Panc1 (cell line): Measurements from ENCODE around the gene NCOA5.

Experiments
- CTCF ChIP-seq: fragments of 450-650 bp; IDR thresholded peaks from 2 replicates; pipeline ENCODE4 v1.5.1; 2017; ENCODE audit warnings: mild to moderate bottlenecking
- POLR2AphosphoS5 ChIP-seq: IDR thresholded peaks from 2 replicates; pipeline ENCODE4 v1.6.1; 2012; ENCODE audit warnings: mild to moderate bottlenecking, low read depth, low read length, moderate library complexity
- SIN3A ChIP-seq: IDR thresholded peaks from 2 replicates; pipeline ENCODE4 v1.6.1; 2012; ENCODE audit warnings: low read depth, mild to moderate bottlenecking, low read length, moderate library complexity, borderline replicate concordance; ENCODE audit not compliant: insufficient read depth

- no peak for TF ChIP-seq CTCF
- TF ChIP-seq SIN3A: no peak
- no peak for TF ChIP-seq POLR2AphosphoS5
Measured at GRCh38 chr20:46081074-46081473, 8.7 kb downstream of the NCOA5 start.
